Right lobe of liver (tissue), 6 donors: ENCODE results near the gene USP6NL. TPM values are rescaled to one million over a fixed set of nuclear protein-coding genes. Genes with fewer than 3 reads are reported as not detected.

ENCODE experiments used
- ATAC-seq, 4 donors: fragments of 200-7000 bp; cut with Tn5 transposase; one replicate each; pipeline ENCODE4 v1.9.1; 2020; ENCODE audit warnings: mild to moderate bottlenecking in 4 of 4, moderate library complexity in 4 of 4
- DNase-seq, 3 donors: peaks; one replicate each; pipeline ENCODE4 v3.0.0-alpha.2; 2020
- H3K27ac ChIP-seq, 3 donors: fragments of 200-600 bp; one replicate each; pipeline ENCODE4 v1.8.0; 2022
- H3K27me3 ChIP-seq, 2 donors: fragments of 200-600 bp; one replicate each; pipeline ENCODE4 v1.8.0; 2022
- H3K36me3 ChIP-seq, 4 donors: fragments of 200-600 bp; sonication (generic) in 1 of 4; one replicate each; pipeline versions ENCODE4 v1.5.1 to v1.8.0; 2017 to 2022; ENCODE audit warnings: control low read depth in 1 of 4
- H3K4me1 ChIP-seq, 4 donors: fragments of 200-600 bp; sonication (generic) in 1 of 4; one replicate each; pipeline versions ENCODE4 v1.5.1 to v1.8.0; 2017 to 2022; ENCODE audit warnings: control low read depth in 1 of 4
- H3K4me3 ChIP-seq, 3 donors: fragments of 200-600 bp; one replicate each; pipeline ENCODE4 v1.8.0; 2022
- H3K9me3 ChIP-seq, 4 donors: fragments of 200-600 bp; sonication (generic) in 1 of 4; one replicate each; pipeline versions ENCODE4 v1.5.1 to v1.8.0; 2017 to 2022; ENCODE audit warnings: control low read depth in 1 of 4
- CTCF ChIP-seq, 4 donors: fragments of 200-600 bp in 3 of 4; fragments of 450-650 bp in 1 of 4; IDR thresholded peaks; one replicate each; pipeline versions ENCODE4 v1.5.1 to v1.8.0; 2016 to 2022; ENCODE audit warnings: antibody characterized with exemption in 4 of 4, mild to moderate bottlenecking in 2 of 4
- POLR2A ChIP-seq: fragments of 450-650 bp; IDR thresholded peaks from one replicate; pipeline ENCODE4 v1.6.1; 2017; ENCODE audit warnings: antibody characterized with exemption, mild to moderate bottlenecking
- WGBS: methylation state at CpG from one replicate; pipeline ENCODE4 v1.1.6; 2018; ENCODE audit warnings: low coverage, low lambda C conversion rate; ENCODE audit not compliant: insufficient coverage; ENCODE audit errors: missing lambda C conversion rate; 5-methylcytosine and 5-hydroxymethylcytosine counted together
- intact Hi-C, 2 donors: fragments of 100-400 bp; cut with DNase I; formaldehyde crosslinking; loops; one replicate each; pipeline versions ENCODE4 v1.11.2 to v1.14.1; 2022
- total RNA-seq, 6 experiments: library from RNA; depleted of rRNA in 2 of 6; stranded (reverse); fragments of >200 nt in 2 of 6; fragmentation: NEBNext Ultra II Directional in 3 of 6; extraction: Animal tissue kit (Norgen Biotek cat#: 25700) in 3 of 6; gene quantifications; one replicate each; pipeline versions ENCODE4 v1.1.0 to v1.2.4, GENCODE V29; 2016 to 2023
- donor health status: DM: no; HTN: yes; CAD: no.
- donor health status: DM: no; HTN: no; CAD: no.
- donor health status: DM: no; HTN: no; CAD: no.
- donor health status: DM: no; HTN: yes; CAD: no.
- donor health status: DM: no; HTN: yes; CAD: no.

The USP6NL gene
- total RNA-seq, 6 experiments from 2014 or later: 8.4 to 15.3 (median 11.5) TPM

- H3K36me3 ChIP-seq: no peaks in the 10 kb centered on the region
- TF ChIP-seq CTCF (IDR thresholded peaks at IDR 0.05) (no peak), POLR2A (no peak)
- peaks cover 0 to 25% (median 7%) of the 10 kb centered on the region in 4 donors for H3K4me1 ChIP-seq
- WGBS: 29% methylated on average over 4 of the region's 4 CpGs
- DNase-seq (no peak), ATAC-seq (peak; percentile 58 to 76 (median 66))
- intact Hi-C loops: no loop called here
- H3K9me3 ChIP-seq: no peaks in the 10 kb centered on the region
- H3K27ac ChIP-seq: no peak overlapping the region
- H3K27me3 ChIP-seq: no peaks in the 10 kb centered on the region
- no peak overlapping the region for H3K4me3 ChIP-seq
Observed at GRCh38 chr10:11560076-11560709, 51.3 kb downstream of the USP6NL start.

- WGBS: 100% methylated on average over 1 of the region's 4 CpGs
- intact Hi-C loops: no loop called here
- Histone ChIP-seq H3K27me3 (no peaks in the 10 kb centered on the region), H3K36me3 (no peaks in the 10 kb centered on the region), H3K4me1 (peaks cover 0 to 10% (median 4%) of the 10 kb centered on the region in 4 donors), H3K4me3 (no peak overlapping the region), H3K27ac (no peak overlapping the region), H3K9me3 (no peaks in the 10 kb centered on the region)
- DNase-seq (no peak), ATAC-seq (no peak)
- TF ChIP-seq POLR2A (no peak), CTCF (IDR thresholded peaks at IDR 0.05) (no peak)
Observed at GRCh38 chr10:11557967-11558366, 53.5 kb downstream of the USP6NL start.

GRCh38 chr10:11557513-11557912, 53.9 kb downstream of the USP6NL start:
- ATAC-seq (no peak), DNase-seq (no peak)
- Histone ChIP-seq H3K27me3 (no peaks in the 10 kb centered on the region), H3K4me3 (no peak overlapping the region), H3K9me3 (no peaks in the 10 kb centered on the region), H3K4me1 (peaks cover 0 to 10% (median 4%) of the 10 kb centered on the region in 4 donors), H3K27ac (no peak overlapping the region), H3K36me3 (no peaks in the 10 kb centered on the region)
- WGBS: 67% methylated on average over 6 of the region's 7 CpGs
- TF ChIP-seq POLR2A (no peak), CTCF (IDR thresholded peaks at IDR 0.05) (no peak)
- intact Hi-C loops: no loop called here

GRCh38 chr10:11555556-11555955, 55.9 kb downstream of the USP6NL start:
- DNase-seq: no peak
- TF ChIP-seq CTCF (IDR thresholded peaks at IDR 0.05): no peak
- Histone ChIP-seq H3K9me3 (no peaks in the 10 kb centered on the region), H3K27ac (no peak overlapping the region), H3K27me3 (no peaks in the 10 kb centered on the region), H3K4me1 (peaks cover 0 to 10% (median 4%) of the 10 kb centered on the region in 4 donors), H3K36me3 (no peaks in the 10 kb centered on the region), H3K4me3 (no peak overlapping the region)
- no peak for ATAC-seq
- intact Hi-C loops: no loop called here
